Frontal cortex (tissue), 4 donors: Measurements from ENCODE around the gene USPL1. TPM values are rescaled to one million over a fixed set of nuclear protein-coding genes. Genes with fewer than 3 reads are reported as not detected.

Experiments
- DNase-seq, 2 donors: peaks; one replicate each; pipeline ENCODE4 v3.0.0; 2012; ENCODE audit warnings: low spot score in 2 of 2
- FAIRE-seq: peaks from 2 replicates; lab custom pipeline; 2012; peaks lifted over from hg19 to GRCh38; lab: Jason Lieb, UNC
- small RNA-seq: library from RNA; depleted of rRNA; stranded (forward); fragments of <200 nt; gene quantifications from one replicate; pipeline ENCODE3, GENCODE V24; 2014
- total RNA-seq: library from RNA; depleted of rRNA; stranded (reverse); fragments of >200 nt; gene quantifications from one replicate; pipeline ENCODE4 v1.2.3, GENCODE V29; 2014
- donor health status: control.
- donor health status: control.
- donor health status: control.

Gene USPL1
- total RNA-seq, 1 donor from 2014 or later = 39.5 TPM

DNA sequence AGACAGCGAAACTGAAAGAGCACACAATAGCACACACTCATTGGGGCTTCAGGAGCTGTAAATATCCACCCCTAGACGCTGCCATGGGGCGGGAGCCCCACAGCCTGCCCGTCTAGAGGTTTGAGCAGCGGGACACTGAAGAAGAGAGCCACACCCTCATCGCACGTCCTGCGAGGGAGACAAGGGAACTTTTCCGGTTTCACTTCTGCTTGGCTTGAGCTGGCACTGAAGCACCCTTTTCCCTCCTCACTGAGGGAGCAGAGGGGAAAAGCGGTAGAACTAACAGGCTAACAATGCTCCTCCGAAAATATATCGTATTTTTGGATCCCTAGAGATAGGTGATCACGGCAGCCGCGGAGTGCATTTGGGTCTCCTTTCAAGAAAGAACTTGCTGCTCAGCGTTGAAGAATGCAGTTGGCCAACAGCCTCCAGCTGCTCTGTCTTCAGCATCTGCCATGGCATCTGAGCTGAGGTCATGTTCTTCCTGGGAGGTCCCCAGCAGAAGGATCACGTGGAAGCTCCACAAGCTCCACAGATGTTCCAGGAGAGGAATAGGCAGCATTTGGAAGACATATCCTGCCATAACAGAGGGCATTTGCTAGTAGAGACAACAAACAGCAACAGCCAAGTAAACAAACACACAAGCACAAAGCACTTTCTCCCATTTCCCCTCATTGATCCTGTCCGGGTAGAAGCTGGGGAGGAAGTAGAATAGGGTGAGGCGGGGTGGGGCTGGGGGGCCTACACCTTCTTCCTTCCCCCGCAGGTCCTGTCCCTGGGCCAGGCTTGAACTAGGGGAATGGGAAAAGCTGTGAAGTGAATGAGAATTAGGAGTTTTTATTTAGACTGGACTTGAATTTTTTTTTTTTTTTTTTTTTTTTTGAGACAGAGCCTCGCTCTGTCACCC is 72.8 kb downstream of the USPL1 start:
- DNase-seq (no peak), FAIRE-seq (no peak)

DNA sequence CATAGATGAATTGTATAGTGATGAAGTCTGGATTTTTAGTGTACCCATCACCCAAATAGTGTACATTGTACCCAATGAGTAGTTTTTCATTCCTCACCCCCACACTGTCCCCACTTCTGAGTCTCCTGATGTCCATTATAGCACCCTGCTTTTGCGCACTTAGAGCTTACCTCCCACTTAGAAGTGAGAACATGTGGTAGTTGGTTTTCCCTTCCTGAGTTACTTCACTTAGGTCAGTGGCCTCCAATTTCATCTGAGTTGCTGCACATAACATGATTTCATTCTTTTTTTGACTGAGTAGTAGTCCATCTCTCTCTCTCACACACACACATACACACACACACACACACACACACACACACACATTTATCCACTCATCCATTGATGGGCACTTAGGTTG is 74.4 kb downstream of the USPL1 start:
- FAIRE-seq = no peak
- DNase-seq = no peak

DNA sequence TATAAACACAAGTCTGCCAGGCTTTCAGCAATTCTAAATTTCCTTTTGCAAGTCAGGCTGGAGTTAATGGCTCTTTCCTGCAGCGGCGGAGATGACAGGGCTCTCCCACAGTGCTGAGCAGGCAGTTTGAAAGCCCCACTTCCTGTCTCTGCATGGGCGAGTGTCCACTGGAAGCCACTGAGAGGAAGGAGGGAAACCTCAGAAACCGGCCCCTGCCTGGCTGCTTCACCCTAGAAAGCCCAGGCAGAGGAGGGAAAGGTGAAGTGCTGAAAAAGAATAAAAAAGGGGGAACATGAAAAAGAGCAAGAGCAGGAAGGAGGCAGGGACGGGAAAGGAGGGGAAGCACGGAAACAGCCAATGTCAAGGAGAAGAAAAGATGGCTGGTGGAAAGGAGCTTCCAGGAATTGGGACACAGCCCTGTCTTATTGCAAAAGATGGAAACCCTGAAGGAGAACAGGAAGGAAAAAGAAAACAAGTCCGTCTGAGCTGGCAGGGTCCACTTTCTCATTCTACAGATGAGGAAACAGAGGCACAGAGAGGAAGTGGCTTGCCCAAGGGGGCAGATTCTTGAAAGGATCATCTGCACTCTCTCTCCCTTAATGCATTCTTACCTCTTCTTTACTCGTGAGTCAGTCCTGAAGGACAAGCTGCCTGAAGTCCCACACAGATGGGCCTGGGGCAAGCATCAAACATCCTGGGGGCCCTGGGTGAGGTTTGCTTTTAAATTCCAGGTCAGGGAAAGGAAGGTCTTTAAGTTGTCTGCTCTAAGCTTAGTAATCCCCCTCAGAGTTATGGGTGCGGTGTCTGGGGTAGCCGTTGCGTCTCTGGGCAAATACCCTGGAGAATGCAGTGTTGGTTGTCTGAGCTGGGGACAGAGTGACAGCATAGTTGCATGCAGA is 78.8 kb downstream of the USPL1 start:
- no peak for DNase-seq
- FAIRE-seq = no peak

DNA sequence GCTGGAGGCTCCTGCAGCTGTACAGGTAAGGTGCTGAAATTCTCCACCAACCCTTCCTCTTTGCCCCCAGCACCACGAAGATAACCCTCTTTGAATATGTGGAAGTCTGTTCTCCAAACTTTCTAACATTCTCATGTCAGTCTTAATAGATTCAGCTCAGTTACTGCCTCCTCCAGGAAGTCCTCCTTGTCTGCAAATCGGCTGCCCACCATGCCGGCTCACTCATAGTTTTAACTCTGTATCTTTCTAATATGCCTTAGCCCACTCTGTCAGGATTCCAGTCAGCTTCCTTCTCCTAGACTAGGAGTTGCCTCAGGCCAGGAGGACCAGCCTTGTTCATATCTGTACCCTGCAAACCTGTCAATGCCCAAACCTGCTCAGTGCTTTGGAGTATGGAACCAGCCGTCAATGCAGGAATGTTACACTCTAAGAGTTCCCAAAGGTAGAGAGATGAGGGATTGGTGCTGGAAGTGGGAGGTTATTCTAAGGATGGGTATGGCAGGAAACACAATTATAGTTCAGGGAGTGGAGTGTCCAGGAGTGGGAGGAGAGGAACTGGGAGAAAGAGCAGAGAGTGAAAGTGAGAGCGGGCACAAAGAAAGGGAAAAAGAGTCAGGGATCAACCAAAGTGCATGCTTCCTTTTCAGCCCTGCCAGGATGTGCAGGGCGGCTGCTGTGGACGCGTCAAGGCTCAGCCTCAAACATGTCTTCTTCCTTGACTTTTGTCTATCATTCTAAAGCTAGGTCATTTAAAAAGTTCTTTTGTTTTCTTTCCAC is 79.6 kb downstream of the USPL1 start:
- DNase-seq (no peak), FAIRE-seq (no peak)

DNA sequence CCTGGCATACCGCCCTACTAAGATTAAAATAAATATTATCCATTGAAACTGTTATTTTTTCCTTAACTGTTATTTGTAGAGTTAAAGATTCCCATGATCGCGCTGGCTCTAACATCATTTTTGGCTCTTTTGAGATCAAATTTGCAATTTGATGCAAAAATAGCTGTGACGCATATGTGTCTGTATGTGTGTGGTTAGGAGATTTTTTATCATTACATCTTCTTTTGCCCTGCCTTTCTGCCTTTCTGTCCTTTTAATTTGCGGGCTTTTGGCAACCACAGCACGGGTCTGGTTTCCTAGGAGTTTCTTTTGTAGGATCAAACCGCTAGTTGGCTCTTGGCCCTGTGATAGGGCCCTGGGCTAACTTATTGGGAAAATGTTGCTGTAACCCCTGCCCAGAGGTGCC is 80.3 kb downstream of the USPL1 start:
- DNase-seq (no peak), FAIRE-seq (no peak)

DNA sequence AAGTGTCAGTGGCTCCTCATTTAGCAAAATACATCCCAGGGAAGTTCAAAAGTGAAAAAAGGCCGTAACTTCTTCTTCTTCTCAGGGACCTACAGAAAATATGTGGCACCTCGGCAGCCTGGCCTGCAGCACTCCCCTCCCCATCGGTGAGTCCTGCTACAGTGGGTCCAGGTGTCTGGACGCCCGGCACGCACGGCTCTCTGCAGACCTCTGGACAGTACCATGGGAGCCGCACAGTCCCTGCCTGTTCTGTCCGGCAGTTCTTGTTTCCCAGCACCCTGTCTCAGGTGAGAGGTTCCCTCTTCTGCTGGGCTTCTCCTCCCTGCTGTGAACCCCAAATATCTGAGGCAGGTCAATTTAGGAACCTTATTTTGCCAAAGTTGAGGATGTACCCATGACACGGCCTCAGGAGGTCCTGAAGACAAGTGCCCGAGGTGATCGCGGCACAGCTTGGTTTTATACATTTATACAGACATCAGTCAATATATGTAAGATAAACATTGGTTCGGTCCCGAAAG is 80.8 kb downstream of the USPL1 start:
- FAIRE-seq (no peak), DNase-seq (no peak)

- DNase-seq = no peak
- FAIRE-seq = no peak
Measured at GRCh38 chr13:30700364-30700763, 82.6 kb downstream of the USPL1 start.

- FAIRE-seq = no peak
- no peak for DNase-seq
Measured at GRCh38 chr13:30702006-30702405, 84.3 kb downstream of the USPL1 start.

GRCh38 chr13:30704596-30704995 is 86.9 kb downstream of the USPL1 start:
- FAIRE-seq = no peak
- no peak for DNase-seq

DNA sequence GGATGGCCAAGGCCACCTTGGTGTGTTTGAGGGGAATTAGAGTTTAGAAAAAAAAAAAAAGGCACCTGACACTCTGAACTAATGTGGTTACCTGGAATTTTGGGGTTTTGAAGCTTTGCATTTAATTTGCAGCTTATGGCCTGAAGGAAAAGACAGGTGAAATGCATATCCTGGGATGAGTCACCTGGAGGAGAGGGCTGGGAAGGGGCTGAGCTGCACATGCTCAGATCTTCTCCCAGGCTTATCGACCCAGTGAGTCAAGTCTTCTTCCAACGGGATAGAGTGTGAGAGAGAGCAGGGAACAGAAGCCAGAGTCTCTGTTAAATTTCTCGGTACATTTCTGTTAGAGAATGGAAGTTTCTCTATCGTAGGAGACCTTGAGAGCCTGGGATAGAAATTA is 88.0 kb downstream of the USPL1 start:
- FAIRE-seq (no peak), DNase-seq (no peak)

DNA sequence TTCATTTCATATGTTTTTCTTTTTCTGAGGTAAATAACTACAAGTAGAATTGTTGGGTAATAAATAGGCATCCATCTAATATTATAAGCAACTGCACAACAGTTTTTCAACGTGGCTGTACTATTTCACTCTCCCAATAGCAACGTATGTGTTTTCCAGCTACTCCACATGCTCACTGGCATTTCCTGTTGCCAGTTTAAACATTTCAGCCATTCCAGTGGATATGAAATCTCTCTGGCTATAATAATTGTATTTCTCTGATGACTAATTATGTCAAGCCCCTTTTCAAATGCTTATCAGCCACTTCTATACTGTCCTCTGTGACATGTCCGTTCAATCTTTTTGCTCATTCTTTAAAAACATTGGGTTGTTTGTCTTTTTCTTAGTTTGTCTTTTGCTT is 90.8 kb downstream of the USPL1 start:
- no peak for DNase-seq
- FAIRE-seq = no peak

Small RNA genes within 50 kb of the gene (small RNA-seq; reads per million reads assigned to genes)
- gene RF00017 = not detected

Other genes starting within 250 kb of the USPL1 start
- gene UBE2L5, start 195.4 kb upstream of the USPL1 start, total RNA-seq = not detected
- 199 TPM for gene HMGB1, start 152.0 kb upstream of the USPL1 start, total RNA-seq
- 2.0 TPM for gene ALOX5AP, start 117.6 kb downstream of the USPL1 start, total RNA-seq